HK-2 (cell line): ENCODE measurements around the gene ASB16.

ENCODE experiments used
- DNase-seq: peaks from one replicate; pipeline ENCODE4 v3.0.0-alpha.2; 2018; ENCODE audit not compliant: unreplicated experiment

ASB16 gene

GRCh38 chr17:44188576-44189403 lies 18.3 kb downstream of the ASB16 start:
- DNase-seq, result no peak

GRCh38 chr17:44190481-44190880 lies 20.0 kb downstream of the ASB16 start:
- DNase-seq, result no peak

GRCh38 chr17:44191369-44191768 lies 20.9 kb downstream of the ASB16 start:
- no peak for DNase-seq

- DNase-seq, result no peak
These were observed 21.5 kb downstream of the ASB16 start for GRCh38 chr17:44191941-44192496.

- no peak for DNase-seq
These were observed 22.2 kb downstream of the ASB16 start for GRCh38 chr17:44192750-44193149.

- DNase-seq, result no peak
These were observed 23.0 kb downstream of the ASB16 start for GRCh38 chr17:44193326-44194084.

- no peak for DNase-seq
These were observed 26.6 kb downstream of the ASB16 start for GRCh38 chr17:44197107-44197506.

GRCh38 chr17:44197980-44198720 lies 27.6 kb downstream of the ASB16 start:
- no peak for DNase-seq

- peak; percentile 70 for DNase-seq
These were observed 28.4 kb downstream of the ASB16 start for GRCh38 chr17:44198721-44199552.

- peak; percentile 99 for DNase-seq
These were observed 29.3 kb downstream of the ASB16 start, which contains the start of gene ATXN7L3 for GRCh38 chr17:44199553-44200477. TSS of gene ATXN7L3 (minus strand) at chr17:44199884. CDS start at chr17:44198070, 1,814 bp downstream.

- no peak for DNase-seq
These were observed 30.1 kb downstream of the ASB16 start for GRCh38 chr17:44200478-44201155.

GRCh38 chr17:44202756-44203155 lies 32.3 kb downstream of the ASB16 start:
- DNase-seq, result no peak

GRCh38 chr17:44203731-44204440 lies 33.4 kb downstream of the ASB16 start:
- DNase-seq, result no peak

- no peak for DNase-seq
These were observed 34.0 kb downstream of the ASB16 start for GRCh38 chr17:44204441-44204882.

- no peak for DNase-seq
These were observed 35.7 kb downstream of the ASB16 start for GRCh38 chr17:44205962-44206824.

- no peak for DNase-seq
These were observed 36.3 kb downstream of the ASB16 start for GRCh38 chr17:44206825-44207155.

GRCh38 chr17:44207319-44207718 lies 36.8 kb downstream of the ASB16 start:
- no peak for DNase-seq

- DNase-seq, result no peak
These were observed 37.2 kb downstream of the ASB16 start for GRCh38 chr17:44207743-44208142.
